ENCODE data around the gene YAP1.

YAP1 gene

DNA sequence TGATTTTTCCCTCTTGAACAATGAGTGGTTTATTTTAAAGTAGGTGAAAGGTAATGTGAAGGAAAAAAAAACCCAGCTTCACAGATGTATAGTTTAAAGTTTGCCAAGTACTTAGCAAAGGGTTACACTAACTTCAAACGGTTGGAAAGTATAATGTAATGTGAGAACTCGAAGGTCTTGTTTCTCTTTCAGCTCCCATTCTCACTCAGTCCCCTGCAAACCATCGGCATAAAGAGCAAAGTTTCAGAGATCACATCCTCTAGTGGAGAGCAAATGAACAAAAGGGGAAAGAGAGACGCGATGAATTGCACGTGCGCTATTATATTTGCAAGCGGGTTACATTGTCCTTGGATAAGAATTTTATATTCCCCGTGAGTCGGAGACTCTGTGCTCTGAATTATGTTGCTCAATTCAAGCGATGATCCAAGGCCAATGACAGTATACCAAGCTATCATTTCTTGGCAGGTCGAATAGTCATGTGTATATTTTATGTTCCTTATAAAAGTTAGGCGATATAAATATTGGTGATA is 169.5 kb downstream of the YAP1 start:
- peak; percentile 79 for DNase-seq (ENCODE audit: low read depth)

DNA sequence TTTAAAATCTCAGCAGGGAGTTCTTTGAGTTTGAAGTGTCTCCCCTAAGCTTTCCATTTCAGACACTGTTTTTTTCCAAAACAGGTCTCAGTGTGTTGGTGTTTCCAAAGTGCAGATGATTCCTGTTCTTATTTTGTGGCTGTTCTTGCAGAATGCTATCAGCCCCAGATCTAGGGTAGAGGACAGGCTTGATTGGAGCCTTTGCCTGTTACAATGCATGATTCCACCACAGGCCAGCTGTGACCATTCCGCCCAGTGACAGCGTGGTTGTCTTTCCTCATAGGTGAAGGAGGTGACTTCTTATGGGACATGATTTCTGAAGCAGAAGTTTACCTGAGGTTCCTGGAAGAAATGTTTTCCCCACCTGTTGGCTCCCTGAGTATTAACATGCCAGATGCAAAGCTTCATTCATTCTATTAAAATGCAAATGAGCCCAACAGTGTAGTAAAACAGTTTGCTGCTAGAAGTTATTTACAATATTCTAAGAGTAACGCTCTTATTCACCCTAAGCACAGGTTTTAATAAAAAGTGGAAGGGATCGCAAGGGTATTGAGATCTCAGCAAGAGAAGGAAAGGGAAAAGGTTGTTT is 170.1 kb downstream of the YAP1 start:
- no peak for DNase-seq (ENCODE audit: low read depth)

Measured in iris pigment epithelial cell (primary cell).